GM04503 (cell line): ENCODE data around the gene MAGI2.

Experiments
- DNase-seq: peaks from one replicate; pipeline ENCODE4 v3.0.0-alpha.2; 2012; ENCODE audit warnings: low read depth

The MAGI2 gene

GRCh38 chr7:78487464-78487863 lies 966.0 kb downstream of the MAGI2 start:
- DNase-seq, result no peak

DNA sequence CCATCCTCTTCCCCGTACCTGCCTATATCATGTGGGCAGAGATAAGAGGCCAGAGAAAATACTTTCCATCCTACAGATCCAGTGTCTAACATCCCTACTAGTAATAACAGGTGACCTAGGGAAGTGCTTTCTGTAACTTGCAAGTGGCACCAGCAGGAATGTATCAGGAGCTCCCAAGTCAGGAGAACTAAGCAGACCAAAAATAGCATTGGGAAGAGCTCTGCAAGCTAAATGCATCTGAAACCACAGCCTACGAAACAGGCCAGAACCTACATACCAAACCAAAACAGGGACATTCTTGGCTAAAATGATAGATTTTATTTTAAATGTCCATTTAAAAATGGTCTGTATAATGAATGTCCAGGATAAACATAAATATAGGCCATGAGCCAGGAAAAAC lies 974.1 kb downstream of the MAGI2 start:
- DNase-seq, result no peak

DNA sequence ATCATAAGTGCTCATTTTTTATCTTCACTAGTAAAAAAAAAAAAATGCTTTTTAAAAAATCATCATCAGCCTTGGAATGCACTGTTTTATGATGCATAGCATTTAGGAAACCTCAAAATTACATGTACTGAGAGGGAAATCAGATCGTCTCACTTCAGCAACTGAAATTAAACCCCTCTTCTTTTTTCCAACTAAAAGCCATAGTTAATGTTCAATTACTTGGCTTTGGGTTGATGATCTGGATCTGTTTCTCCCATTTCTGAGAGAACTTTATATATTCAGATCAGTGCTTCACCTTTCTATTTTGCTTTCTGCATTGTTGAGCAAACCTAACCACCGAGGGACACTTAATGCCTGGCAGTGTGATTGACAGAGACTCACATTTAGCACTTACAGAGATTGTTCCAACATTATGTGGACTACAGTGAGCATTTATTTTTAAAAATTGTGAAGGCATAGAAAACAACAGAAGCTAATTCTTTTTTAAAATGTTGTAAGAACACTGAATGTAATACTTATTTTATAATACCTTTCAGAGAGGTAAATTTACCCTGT lies 976.5 kb downstream of the MAGI2 start:
- no peak for DNase-seq

DNA sequence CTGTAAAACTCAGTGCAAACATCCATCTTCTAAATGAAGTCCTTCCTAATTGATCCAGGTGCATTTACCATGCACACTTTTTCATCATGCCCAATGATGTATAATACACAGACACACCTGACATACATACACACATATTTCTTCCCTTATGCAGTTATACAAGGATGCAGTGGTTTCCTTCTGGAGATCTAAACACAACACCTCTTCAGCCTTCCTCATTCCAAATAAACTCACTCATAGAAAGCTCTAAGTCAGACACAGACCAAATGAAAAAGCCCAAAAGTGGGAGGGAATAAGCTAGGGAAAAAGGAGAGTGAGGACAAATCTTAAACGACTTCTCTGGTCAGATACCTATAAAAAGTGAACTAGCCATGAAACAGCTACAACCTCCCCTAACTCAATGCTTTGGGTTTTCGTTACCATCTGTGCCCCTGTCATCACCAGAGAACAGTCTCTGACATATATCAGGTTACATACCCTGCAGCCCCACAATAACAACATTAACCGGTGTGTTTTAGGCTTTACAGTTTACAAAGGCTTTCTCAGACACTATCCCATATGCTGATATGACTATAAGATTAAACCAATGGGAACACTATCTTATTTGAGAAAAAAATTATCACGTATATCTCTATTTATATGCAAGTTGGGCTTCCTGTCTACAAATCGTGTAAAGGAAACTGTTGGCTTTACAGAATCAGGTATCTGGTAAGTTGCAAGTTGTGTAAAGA lies 979.7 kb downstream of the MAGI2 start:
- DNase-seq, result no peak

GRCh38 chr7:78473021-78473420 lies 980.4 kb downstream of the MAGI2 start:
- DNase-seq, result no peak

DNA sequence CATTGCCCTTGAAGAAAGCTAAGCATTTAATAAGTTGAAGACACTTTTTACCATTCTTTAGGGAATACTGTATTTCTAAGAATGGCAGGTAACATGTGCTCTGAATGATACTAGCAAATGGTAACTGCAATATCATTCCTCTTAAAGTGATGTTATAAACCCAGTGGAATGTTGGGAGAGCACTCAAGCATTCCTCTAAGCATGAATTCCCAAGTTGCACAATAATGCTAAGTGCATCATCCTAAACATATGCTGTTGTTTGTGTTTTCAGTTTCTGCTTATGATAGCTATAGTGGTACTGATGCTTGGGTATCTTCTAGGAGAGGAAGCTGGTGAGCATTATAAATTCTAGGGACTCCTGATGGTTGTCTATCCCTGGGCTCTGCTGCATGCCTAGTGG lies 980.9 kb downstream of the MAGI2 start:
- DNase-seq, result peak; percentile 88

DNA sequence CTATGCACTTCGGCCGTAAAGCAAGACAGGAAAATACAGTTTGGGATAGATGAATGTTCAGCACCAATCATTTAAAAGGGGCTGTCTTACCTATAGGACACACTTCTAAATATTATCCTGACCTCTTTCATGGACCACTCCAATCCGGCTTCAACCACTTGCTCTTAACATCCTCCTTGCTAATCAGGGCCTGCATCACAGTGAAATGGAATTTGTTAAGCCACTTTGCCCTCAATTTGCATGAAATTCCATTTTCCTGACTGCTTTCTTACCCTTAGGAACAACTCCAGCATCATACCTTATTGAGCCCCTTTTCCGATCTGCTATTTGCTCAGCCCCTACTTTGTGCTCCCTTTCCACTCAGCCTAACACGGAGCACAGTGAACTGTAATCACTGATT lies 987.6 kb downstream of the MAGI2 start:
- DNase-seq, result no peak

DNA sequence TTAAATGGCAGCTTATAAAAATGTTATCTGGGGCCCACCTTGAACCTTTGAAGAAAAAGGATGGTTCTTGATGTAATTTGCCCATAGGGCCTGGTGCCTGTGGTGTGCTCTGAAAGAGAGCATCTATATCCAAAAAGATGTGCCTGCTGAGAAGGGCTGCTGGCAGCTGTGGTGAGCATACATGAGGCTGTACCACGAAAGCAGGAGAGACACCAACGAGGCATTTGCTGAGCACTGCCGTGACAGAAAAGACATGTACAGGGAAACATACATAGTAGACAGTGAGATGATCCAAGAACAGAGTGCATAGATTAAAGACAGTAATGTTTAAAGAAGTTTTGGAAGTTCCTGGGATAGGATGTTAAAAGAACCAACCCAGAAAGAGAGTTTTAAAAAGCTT lies 990.4 kb downstream of the MAGI2 start:
- no peak for DNase-seq

DNA sequence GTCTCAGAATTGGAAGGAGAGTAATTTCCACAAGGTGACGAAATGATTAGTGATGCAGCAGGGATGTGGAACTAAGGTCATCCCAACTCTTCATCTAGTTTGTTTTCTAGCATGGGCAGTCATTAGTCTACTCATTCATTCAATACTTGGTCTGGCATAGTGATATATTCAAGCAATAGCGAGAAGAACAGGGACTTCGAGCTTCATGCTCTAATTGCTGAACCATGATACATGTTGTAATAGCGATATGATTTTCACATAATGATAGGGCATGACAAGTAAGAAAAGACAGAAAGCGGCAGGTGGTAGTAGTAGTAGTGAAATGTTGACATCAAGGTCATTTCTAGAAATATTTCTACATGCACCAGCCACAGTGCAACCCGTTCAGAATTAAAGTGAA lies 1002.8 kb downstream of the MAGI2 start:
- DNase-seq, result no peak

DNA sequence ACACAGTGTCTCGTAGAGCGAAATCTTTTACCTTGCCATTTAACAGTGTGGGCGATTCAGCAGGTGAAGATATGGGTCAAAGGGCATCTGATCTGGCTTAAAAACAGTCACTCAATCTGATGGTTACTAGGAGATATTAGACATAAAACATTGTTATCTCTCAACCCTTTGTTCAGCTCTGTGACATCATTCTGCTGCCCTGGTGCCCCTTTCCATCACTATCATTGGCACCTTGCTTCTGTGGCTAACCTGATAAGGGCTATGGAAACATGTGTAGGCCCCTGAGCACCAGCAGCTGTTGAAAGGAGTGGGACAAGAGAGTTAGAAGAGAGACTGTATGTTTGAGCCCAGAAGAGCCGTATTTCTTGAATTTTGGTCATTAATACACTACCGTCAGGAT lies 1004.6 kb downstream of the MAGI2 start:
- no peak for DNase-seq

- DNase-seq, result no peak
Measured at GRCh38 chr7:78444267-78444666, 1009.2 kb downstream of the MAGI2 start.

- DNase-seq, result no peak
Measured at GRCh38 chr7:78443811-78444210, 1009.7 kb downstream of the MAGI2 start.

GRCh38 chr7:78441737-78442136 lies 1011.7 kb downstream of the MAGI2 start:
- DNase-seq, result no peak

DNA sequence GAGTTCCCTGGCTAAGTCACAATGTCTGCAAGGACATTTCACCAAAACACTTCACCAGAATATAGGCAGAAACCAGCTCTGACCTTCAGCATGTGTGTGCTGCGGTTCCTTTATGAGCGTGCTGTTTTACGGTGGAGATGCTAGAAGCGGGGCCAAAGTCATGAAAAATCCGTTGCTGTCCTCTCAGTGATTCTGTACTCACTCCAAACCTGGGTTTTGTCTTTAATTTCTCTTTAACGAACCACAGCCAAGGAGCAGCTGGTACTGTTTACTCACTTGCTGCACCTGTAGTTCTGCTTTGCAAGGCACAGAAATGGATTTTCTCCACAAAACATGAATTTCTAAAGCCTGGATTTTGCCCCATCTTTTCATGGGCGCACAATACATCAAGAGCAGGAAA lies 1015.0 kb downstream of the MAGI2 start:
- DNase-seq, result no peak

GRCh38 chr7:78437118-78437517 lies 1016.3 kb downstream of the MAGI2 start:
- DNase-seq, result peak; percentile 56

DNA sequence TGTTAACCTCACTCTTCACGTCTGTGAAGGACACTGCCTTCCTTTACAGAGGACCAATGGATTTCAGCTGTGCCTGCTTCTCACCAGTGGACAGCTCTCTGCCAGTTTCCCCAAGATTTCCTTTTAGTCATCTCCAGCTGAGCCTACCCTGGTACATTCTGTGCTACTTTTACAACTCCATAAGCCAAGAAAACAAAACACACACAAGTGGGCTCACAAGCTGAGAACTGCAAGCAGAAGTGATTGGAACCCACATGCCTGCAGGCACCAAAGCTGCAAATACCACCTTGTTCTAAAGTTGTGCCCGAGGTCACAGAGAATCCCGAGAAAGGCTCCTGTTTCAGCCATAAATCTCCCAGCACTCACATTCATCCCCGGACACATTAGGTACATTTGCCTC lies 1018.1 kb downstream of the MAGI2 start:
- DNase-seq, result no peak

GRCh38 chr7:78434281-78434680 lies 1019.2 kb downstream of the MAGI2 start:
- no peak for DNase-seq

- no peak for DNase-seq
Measured at GRCh38 chr7:78433421-78433820, 1020.0 kb downstream of the MAGI2 start.

- DNase-seq, result no peak
Measured at GRCh38 chr7:78429878-78430277, 1023.6 kb downstream of the MAGI2 start.

DNA sequence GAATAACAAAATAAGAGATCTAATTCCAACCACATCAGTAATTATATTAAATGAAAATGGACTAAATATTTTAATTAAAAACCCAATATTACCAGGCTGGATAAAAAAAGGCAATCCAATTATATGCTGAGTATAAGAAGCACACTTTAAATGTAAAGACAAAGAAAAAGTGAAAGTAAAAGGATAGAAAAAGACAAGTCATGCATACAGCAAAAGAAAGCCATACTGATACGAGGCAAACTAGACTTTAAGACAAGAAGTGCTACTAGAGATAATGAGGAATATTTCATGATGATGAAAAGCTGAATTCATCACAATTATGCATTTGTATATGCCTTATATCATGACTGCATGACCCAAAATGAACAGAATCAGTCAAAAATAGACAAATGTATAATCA lies 1026.3 kb downstream of the MAGI2 start:
- DNase-seq, result no peak

- no peak for DNase-seq
Measured at GRCh38 chr7:78420001-78420400, 1033.5 kb downstream of the MAGI2 start.

GRCh38 chr7:78417180-78417853 lies 1036.2 kb downstream of the MAGI2 start:
- no peak for DNase-seq

- DNase-seq, result no peak
Measured at GRCh38 chr7:78413568-78413967, 1039.9 kb downstream of the MAGI2 start.
